GM12878 (cell line): ENCODE data around the gene OSBPL7. TPM values are rescaled to one million over a fixed set of nuclear protein-coding genes. Genes with fewer than 3 reads are reported as not detected.

Experiments
- ATAC-seq: fragments of 200-7000 bp; cut with Tn5 transposase; 3 replicates; pipeline ENCODE4 v1.9.1; 2020; ENCODE audit warnings: mild to moderate bottlenecking, moderate library complexity
- BruUV-seq: library from RNA; stranded (reverse); fragments of 400-500 nt; replicated peaks from 2 replicates; lab custom pipeline; 2021; lab: Mats Ljungman, UMichigan
- CTCF ChIA-PET: fragments of 300-600 bp; sonication (Branson Sonifier 250); formaldehyde crosslinking; extraction: SDS; loops from one replicate; lab custom pipeline; 2021; ENCODE audit warnings: inconsistent platforms; lab: Yijun Ruan, JAX
- POLR2A ChIA-PET: fragments of 350-600 bp; formaldehyde crosslinking; extraction: SDS; loops from one replicate; lab custom pipeline; 2021; ENCODE audit warnings: inconsistent platforms; lab: Charles Lee
- RAD21 ChIA-PET: fragments of 300-600 bp; sonication (Branson Sonifier 250); formaldehyde crosslinking; loops from one replicate; lab custom pipeline; 2023; ENCODE audit warnings: antibody characterized with exemption; ENCODE audit not compliant: unreplicated experiment; lab: Charles Lee
- SMC1A ChIA-PET: fragments of 300-600 bp; sonication (Branson Sonifier 250); formaldehyde crosslinking; loops from one replicate; lab custom pipeline; 2023; ENCODE audit not compliant: unreplicated experiment, uncharacterized antibody; lab: Charles Lee
- DNase-seq: peaks from one replicate; pipeline ENCODE4 v3.0.0-alpha.2; 2011; ENCODE audit warnings: low read depth, low spot score
- FAIRE-seq: peaks from 3 replicates; lab custom pipeline; 2011; peaks lifted over from hg19 to GRCh38; lab: Jason Lieb, UNC
- H2AFZ ChIP-seq: 2 replicates; pipeline ENCODE4 v1.6.0; 2011; ENCODE audit warnings: low read depth, low read length, control low read depth; ENCODE audit not compliant: control insufficient read depth
- H3K27ac ChIP-seq: 2 replicates; pipeline ENCODE4 v1.5.1; 2011; ENCODE audit warnings: control low read depth; ENCODE audit not compliant: control insufficient read depth, insufficient read depth
- H3K27me3 ChIP-seq, 2 experiments: replicated peaks in 1 of 2; 2 replicates each; pipeline versions ENCODE4 v1.6.0 to v1.6.1; 2011; ENCODE audit warnings: low read length in 1 of 2; ENCODE audit not compliant: control insufficient read depth in 2 of 2, insufficient read depth in 2 of 2
- H3K36me3 ChIP-seq, 2 experiments: 2 replicates each; pipeline ENCODE4 v1.5.1; 2011; ENCODE audit warnings: low read length in 1 of 2; ENCODE audit not compliant: control insufficient read depth in 2 of 2, insufficient read depth in 2 of 2
- H3K4me1 ChIP-seq: 2 replicates; pipeline ENCODE4 v1.6.1; 2011; ENCODE audit warnings: mild to moderate bottlenecking, low read length, moderate library complexity, mixed read lengths; ENCODE audit not compliant: control insufficient read depth, insufficient read depth
- H3K4me2 ChIP-seq: 2 replicates; pipeline ENCODE4 v1.6.0; 2011; ENCODE audit warnings: control low read depth; ENCODE audit not compliant: control insufficient read depth, insufficient read depth
- H3K4me3 ChIP-seq: fragments of 200-600 bp; sonication (generic); 2 replicates; pipeline ENCODE4 v1.5.1; 2016
- H3K79me2 ChIP-seq: 2 replicates; pipeline ENCODE4 v1.6.0; 2011; ENCODE audit warnings: low read length; ENCODE audit not compliant: control insufficient read depth, insufficient read depth
- H3K9ac ChIP-seq: 2 replicates; pipeline ENCODE4 v1.8.0; 2011; ENCODE audit warnings: low read length, control low read depth, mixed read lengths; ENCODE audit not compliant: control insufficient read depth, insufficient read depth
- H3K9me3 ChIP-seq: replicated peaks from 3 replicates; pipeline ENCODE4 v1.5.1; 2011; ENCODE audit warnings: mild to moderate bottlenecking, low read length; ENCODE audit not compliant: control insufficient read depth, insufficient read depth
- H4K20me1 ChIP-seq: 2 replicates; pipeline ENCODE4 v1.6.0; 2011; ENCODE audit not compliant: control insufficient read depth, insufficient read depth
- ATF7 ChIP-seq: fragments of 450-650 bp; IDR thresholded peaks from 2 replicates; pipeline ENCODE4 v1.6.1; 2016; ENCODE audit warnings: low read depth, mild to moderate bottlenecking
- BACH1 ChIP-seq: fragments of 450-650 bp; IDR thresholded peaks from 2 replicates; pipeline ENCODE4 v1.6.1; 2017; ENCODE audit warnings: mild to moderate bottlenecking, borderline replicate concordance
- BHLHE40 ChIP-seq, 2 experiments: fragments of 450-650 bp in 1 of 2; IDR thresholded peaks; 2 replicates each; pipeline ENCODE4 v1.6.1; 2011 to 2017; ENCODE audit warnings: low read depth in 2 of 2, borderline replicate concordance in 1 of 2, improper control_type of control experiment in 1 of 2, low read length in 1 of 2, mild to moderate bottlenecking in 1 of 2
- CREB1 ChIP-seq: IDR thresholded peaks from 2 replicates; pipeline ENCODE4 v1.6.1; 2012; ENCODE audit warnings: low read depth, mild to moderate bottlenecking, inconsistent platforms
- IKZF1 ChIP-seq: fragments of 450-650 bp; conservative IDR thresholded peaks from 2 replicates; pipeline ENCODE4 v1.6.1; 2017; ENCODE audit warnings: antibody characterized with exemption, mild to moderate bottlenecking
- IKZF2 ChIP-seq, 2 experiments: fragments of 450-650 bp; IDR thresholded peaks; 2 replicates each; pipeline ENCODE4 v1.6.1; 2017; ENCODE audit warnings: mild to moderate bottlenecking in 2 of 2, moderate library complexity in 2 of 2
- MEF2B ChIP-seq: fragments of 450-650 bp; IDR thresholded peaks from 2 replicates; pipeline ENCODE4 v1.6.1; 2018; ENCODE audit warnings: mild to moderate bottlenecking, moderate library complexity; ENCODE audit not compliant: partially characterized antibody, poor library complexity, severe bottlenecking
- NBN ChIP-seq: fragments of 450-650 bp; IDR thresholded peaks from 2 replicates; pipeline ENCODE4 v1.6.1; 2016
- NR2F1 ChIP-seq: fragments of 450-650 bp; conservative IDR thresholded peaks from 2 replicates; pipeline ENCODE4 v1.6.1; 2017; ENCODE audit warnings: mild to moderate bottlenecking
- RAD51 ChIP-seq: fragments of 450-650 bp; IDR thresholded peaks from 2 replicates; pipeline ENCODE4 v1.6.1; 2016; ENCODE audit warnings: moderate library complexity, mild to moderate bottlenecking, inconsistent platforms
- RUNX3 ChIP-seq: IDR thresholded peaks from 2 replicates; pipeline ENCODE4 v1.6.1; 2012; ENCODE audit warnings: low read length, inconsistent platforms
- SKIL ChIP-seq: fragments of 450-650 bp; IDR thresholded peaks from 2 replicates; pipeline ENCODE4 v1.6.1; 2017; ENCODE audit warnings: mild to moderate bottlenecking, low read depth, inconsistent platforms; ENCODE audit not compliant: poor library complexity, severe bottlenecking
- SMC3 ChIP-seq: IDR thresholded peaks from 2 replicates; pipeline ENCODE4 v1.6.1; 2011; ENCODE audit warnings: low read length, improper control_type of control experiment, borderline replicate concordance
- ZNF592 ChIP-seq: fragments of 450-650 bp; IDR thresholded peaks from 2 replicates; pipeline ENCODE4 v1.6.1; 2017; ENCODE audit warnings: mild to moderate bottlenecking, moderate library complexity
- WGBS: methylation state at CpG from one replicate; pipeline ENCODE4 v1.1.6; 2016; ENCODE audit warnings: low lambda C conversion rate; ENCODE audit not compliant: insufficient replicate concordance, insufficient coverage; ENCODE audit errors: missing lambda C conversion rate; 5-methylcytosine and 5-hydroxymethylcytosine counted together
- in situ Hi-C: fragments of 300-500 bp; cut with MboI; formaldehyde crosslinking; loops from 9 replicates; pipeline ENCODE4 v1.14.3; 2018; ENCODE audit warnings: mixed read lengths
- intact Hi-C: fragments of 100-400 bp; cut with micrococcal nuclease; formaldehyde crosslinking; loops from one replicate; pipeline ENCODE4 v1.14.2; 2022; ENCODE audit not compliant: unreplicated experiment
- polyA plus RNA-seq, 11 experiments: library from polyadenylated mRNA; depleted of rRNA in 4 of 11; unstranded in 6 of 11; stranded (reverse) in 5 of 11; fragments of >200 nt; fragmentation: Nextera tagmentation in 4 of 11; fragmentation: Illumina TruSeq in 1 of 11; extraction: Ambion mirVana in 4 of 11; extraction: Trizol in 1 of 11; gene quantifications; 1 replicate in 1 of 11; 2 replicates in 10 of 11; pipeline versions ENCODE4 v1.2.1 to v1.2.3, GENCODE V29; 2011 to 2016; ENCODE audit warnings: inconsistent platforms in 2 of 11, missing spikeins in 2 of 11, low read depth in 1 of 11
- total RNA-seq, 4 experiments: library from RNA; depleted of rRNA in 3 of 4; stranded (reverse); fragments of >200 nt in 3 of 4; fragmentation: Illumina TruSeq in 1 of 4; extraction: Trizol in 1 of 4; gene quantifications; 2 replicates each; pipeline versions ENCODE4 v1.2.1 to v1.2.3, GENCODE V29; 2013 to 2021

OSBPL7 gene
- total and polyA plus RNA-seq, 10 of the 15 experiments (the other 5 are each of a cell fraction or from before 2014, with no cell fraction given), result 0.50 to 16.1 (median 6.7) TPM

GRCh38 chr17:47810901-47811635 lies 10.5 kb downstream of the OSBPL7 start (continued):
- no peak for TF ChIP-seq SMC3
- no peak for TF ChIP-seq BACH1
- TF ChIP-seq, all 136 proteins: peak for 0

GRCh38 chr17:47810200-47810821 lies 11.3 kb downstream of the OSBPL7 start:
- DNase-seq, result no peak
- WGBS, result 72% methylated on average over 10 of the region's 10 CpGs
- RAD21 ChIA-PET, result interaction anchor here (1.1 kb wide), 1 partner anchor 31 kb away, joined by 3 read pairs; the partner anchor contains the start of gene SCRN2
- peak; percentile 76 for TF ChIP-seq RAD51
- TF ChIP-seq NR2F1, result peak; percentile 75
- peak; percentile 76 for TF ChIP-seq SKIL
- no peak for TF ChIP-seq NBN
- 0 out of 4 replicates have a peak, but pooled peaks of 1 of the 2 experiments have one; percentile 29 for TF ChIP-seq IKZF2 (IDR thresholded peaks at IDR 0.05)
- peak; percentile 75; the same call in 1 of the 2 replicates for TF ChIP-seq BACH1
- peak; percentile 73 for TF ChIP-seq ATF7
- no peak for TF ChIP-seq CREB1
- peak in 1 of 2 experiments; percentile 34; a peak in 1 of 4 replicates for TF ChIP-seq BHLHE40 (IDR thresholded peaks at IDR 0.05; ENCODE audit: borderline replicate concordance in 1 of 2, low read depth in 2 of 2, low read length in 1 of 2)
- peak; percentile 12 for TF ChIP-seq MEF2B
- TF ChIP-seq IKZF1, result peak; percentile 61
- TF ChIP-seq RUNX3, result peak; percentile 20; the same call in 1 of the 2 replicates
- no peak for TF ChIP-seq ZNF592

More at GRCh38 chr17:47810200-47810821, 11.3 kb downstream of the OSBPL7 start:
- H3K27me3 ChIP-seq, result no peaks in the 10 kb centered on the region
- H3K4me1 ChIP-seq, result no peaks in the 10 kb centered on the region
- no peak overlapping the region for H2AFZ ChIP-seq
- peak; percentile 90 for ATAC-seq
- peaks cover 0 to 11% of the 10 kb centered on the region in 2 experiments; a peak in 3 of 4 replicates for H3K36me3 ChIP-seq
- H3K9ac ChIP-seq, result no peak overlapping the region
- ChIA-PET POLR2A (interaction anchor here (1.2 kb wide), 1 partner anchor 12 kb away, joined by 3 read pairs; no protein-coding TSS in a partner anchor), SMC1A (no interaction called here), CTCF (interaction anchor here (0.7 kb wide), 1 partner anchor 11 kb away, joined by 3 read pairs; no protein-coding TSS in a partner anchor)
- H3K4me3 ChIP-seq, result no peak overlapping the region
- H3K79me2 ChIP-seq, result no peaks in the 10 kb centered on the region
- intact Hi-C loops (no loop called here), in situ Hi-C loops (no loop called here)
- H3K9me3 ChIP-seq, result no peaks in the 10 kb centered on the region
- H3K4me2 ChIP-seq, result no peak overlapping the region
- peak; percentile 13 for FAIRE-seq
- BruUV-seq, result no TSS peak
- H3K27ac ChIP-seq, result no peak overlapping the region
- H4K20me1 ChIP-seq, result no peaks in the 10 kb centered on the region
